GM19328 (cell line): Measurements from ENCODE around the gene FOS.

Experiments
- ATAC-seq: cut with Tn5 transposase; IDR thresholded peaks from one replicate; pipeline ENCODE4 v1.9.1; 2021; ENCODE audit warnings: mild to moderate bottlenecking, moderate library complexity; ENCODE audit not compliant: unreplicated experiment

The FOS gene

DNA sequence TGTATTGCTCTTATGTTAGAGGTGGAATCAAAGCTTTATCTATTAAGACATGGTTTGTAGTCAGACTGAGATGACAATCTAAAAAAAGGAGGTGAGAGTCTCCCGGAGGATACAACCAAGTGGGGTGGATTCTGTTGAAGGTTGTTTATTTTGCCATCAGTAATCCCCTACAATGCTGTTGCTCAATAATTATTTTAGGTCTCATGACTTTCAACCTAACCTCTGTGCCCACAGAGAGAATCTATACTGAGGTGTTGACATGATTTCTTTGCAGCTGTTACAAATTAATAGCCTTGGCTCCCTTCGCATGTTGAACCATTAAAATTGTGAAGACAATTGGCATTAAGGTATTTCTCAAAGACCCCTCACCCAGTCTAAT is 28.7 kb upstream of the FOS start:
- ATAC-seq: no peak

DNA sequence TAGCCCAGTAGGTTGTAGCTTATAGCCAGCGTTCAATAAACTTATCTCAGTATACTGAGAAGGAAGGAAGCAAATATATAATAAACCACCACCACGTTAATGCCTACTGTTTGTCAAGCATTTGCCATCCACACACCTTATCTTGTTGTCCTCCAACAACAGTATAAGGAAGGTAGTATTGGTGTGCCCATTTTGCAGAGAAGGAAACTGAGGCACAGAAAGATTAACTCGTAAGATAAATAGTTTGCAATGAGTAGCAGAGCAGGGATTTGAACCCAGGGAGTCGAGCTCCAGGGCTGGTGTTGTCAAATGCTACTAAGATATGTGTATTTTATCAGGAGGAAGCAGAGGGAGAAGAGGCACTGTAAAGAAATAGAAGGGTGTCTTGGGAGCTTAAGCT is 27.8 kb upstream of the FOS start:
- ATAC-seq: no peak

DNA sequence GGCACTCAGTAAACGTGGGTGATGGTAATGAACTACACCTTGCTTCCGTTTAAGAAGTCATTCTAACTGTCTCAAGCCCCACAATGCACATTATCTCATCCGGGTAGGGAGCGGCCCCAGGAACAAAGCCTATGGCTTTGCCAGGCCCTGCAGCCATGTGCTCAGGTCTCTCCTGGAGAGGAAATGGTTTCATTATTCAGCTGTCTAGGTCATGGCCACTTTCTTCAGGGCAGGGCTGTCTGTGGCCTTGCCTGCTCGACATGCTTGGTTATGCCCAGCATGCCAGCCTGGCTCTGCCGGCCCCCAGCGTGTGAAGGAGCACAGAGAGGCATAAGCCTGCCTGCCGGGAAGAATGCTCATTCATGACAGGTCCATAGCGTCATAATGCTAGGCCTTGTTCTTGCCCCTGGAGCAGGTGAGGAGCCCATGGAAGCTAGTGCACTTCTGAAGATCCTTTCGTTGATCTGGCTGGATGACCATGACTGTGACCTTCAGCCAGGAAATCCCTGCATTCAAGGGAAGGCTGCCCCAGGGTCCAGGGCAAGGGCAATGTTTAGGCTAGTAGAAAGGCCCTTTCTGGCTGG is 26.3 kb upstream of the FOS start:
- no peak for ATAC-seq

- ATAC-seq: no peak
Measured at GRCh38 chr14:75254381-75254822, 24.2 kb upstream of the FOS start.

DNA sequence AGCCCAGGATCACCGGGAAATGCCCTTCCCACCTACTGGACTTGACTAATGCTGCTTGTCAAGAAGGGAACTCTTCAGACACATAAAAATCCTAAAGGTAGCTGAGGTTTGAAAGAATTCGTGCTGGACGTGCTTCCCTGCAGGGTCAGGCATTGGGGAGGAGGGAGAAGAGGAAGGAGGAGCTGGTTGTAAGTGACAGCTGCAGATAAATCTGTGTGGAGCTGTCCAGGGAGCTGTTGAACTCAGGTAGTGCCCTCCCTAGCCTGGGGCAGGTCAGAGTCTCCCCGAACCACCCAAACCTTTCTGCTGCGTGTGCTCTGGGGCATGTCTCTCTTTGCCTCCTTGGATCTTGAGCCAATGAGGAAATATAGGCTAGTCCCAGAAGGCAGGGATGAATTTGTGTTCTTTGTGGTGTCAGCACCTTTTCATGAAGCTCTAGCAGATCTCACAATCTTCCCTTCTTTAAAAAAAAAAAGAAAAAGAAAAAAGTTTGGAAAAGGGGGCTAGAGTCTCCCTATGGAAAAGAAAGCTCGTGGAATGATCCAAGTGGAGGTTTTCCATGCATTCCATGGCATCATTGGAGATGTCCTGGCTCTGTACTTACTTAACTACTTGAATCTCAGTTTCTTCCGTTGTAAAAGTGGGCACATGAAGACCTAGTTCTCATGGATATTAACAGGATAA is 23.6 kb upstream of the FOS start:
- ATAC-seq: no peak

DNA sequence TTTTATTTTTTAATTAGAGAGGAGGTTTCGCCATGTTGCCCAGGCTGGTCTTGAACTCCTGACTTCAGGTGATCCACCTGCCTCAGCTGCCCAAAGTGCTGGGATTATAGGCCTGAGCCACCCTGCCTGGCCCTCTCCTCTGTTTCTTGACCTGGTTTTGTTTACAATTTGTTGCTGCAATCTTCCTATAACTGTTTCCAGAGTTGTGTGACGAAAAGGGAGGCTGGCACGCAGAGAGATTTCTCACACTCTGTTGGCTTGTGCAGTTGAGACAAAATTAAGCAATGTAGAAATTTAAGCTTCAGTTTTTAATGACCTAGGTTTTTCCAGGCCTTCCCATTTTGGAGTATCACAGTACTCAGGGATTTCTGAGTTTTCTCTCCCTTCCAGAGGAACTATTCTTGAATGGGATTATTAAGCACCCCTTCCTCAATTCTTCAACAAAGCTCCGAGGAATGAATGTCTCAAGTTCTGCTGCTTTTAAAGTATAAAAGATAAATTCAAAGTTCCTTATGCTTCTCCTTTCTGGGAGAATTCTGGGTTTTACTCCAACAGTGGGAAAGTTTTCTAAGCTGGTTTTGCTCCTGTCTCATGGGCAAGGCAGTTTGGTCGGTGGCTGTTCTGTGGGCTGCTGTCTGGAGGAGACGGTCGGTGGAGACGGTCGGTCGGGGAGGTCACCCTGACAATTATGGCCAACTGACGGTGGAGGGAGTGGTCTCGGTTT is 20.4 kb upstream of the FOS start:
- ATAC-seq: no peak

GRCh38 chr14:75258803-75259509 is 19.7 kb upstream of the FOS start:
- peak; percentile 97 for ATAC-seq

GRCh38 chr14:75259510-75259855 is 19.1 kb upstream of the FOS start:
- no peak for ATAC-seq

DNA sequence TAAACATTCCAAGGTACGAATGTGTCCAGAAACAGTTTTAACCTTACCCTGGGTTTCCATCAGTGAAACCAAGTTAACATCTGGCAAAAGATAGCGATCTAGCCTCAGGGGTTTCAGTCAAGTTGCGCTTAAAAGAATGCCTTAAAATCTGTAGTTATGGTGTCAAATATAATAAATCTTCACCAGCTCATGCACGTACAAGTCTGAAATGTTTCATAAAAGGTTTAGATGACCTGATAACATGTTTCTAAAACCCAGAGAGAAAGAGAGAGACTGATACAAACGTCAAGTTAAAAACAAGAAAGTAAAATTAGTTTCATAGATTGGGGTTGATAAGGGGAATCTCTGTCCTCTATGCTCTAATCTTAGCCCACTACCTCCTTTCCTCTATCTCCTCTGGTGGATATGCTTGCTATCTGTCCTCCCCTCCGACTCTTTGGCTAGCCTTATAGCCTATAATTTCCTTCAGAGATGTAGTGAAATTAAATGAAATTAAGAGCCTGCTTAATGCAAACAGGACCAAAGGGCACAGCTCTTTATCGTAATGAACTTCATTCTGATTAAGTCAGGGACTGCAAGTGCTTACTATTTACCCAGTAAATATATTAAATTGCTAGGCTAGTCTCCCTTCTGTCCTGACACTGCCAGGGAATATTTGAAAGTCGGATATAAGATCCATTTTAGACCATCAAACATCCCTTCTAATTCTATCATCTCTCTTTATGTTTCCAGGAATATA is 18.4 kb upstream of the FOS start:
- ATAC-seq: no peak

GRCh38 chr14:75261820-75262219 is 16.8 kb upstream of the FOS start:
- ATAC-seq: no peak

GRCh38 chr14:75262641-75263040 is 16.0 kb upstream of the FOS start:
- ATAC-seq: no peak

- no peak for ATAC-seq
Measured at GRCh38 chr14:75264036-75264435, 14.6 kb upstream of the FOS start.

DNA sequence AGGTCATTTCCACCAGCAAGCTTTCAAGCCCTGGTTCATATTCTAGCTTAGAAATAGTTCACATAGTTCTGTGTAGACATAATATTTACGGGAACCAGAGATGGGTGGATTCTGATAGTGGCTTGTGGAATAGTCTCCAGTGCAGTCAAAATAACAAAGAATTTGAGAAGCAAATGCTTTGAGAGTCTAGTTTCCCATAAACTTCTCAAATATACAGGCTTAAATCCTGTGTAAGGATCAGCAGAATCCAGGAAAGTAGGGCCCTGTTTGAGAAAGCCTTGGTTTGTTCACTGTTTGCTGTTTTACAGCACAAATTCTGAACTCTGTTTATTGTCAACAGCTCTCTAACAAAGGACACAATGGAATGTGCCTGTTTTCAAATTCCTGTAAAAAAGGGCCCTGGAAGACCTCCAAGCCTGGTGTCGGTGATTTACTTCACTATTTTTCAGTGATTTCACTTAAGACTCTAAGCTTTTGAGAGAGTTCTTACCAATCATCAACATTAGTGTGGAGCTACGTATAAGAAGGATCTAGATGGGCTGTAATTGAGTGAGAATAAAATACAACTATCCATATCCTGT is 11.4 kb upstream of the FOS start:
- no peak for ATAC-seq

GRCh38 chr14:75268633-75269550 is 9.7 kb upstream of the FOS start:
- no peak for ATAC-seq

GRCh38 chr14:75271514-75271913 is 7.1 kb upstream of the FOS start:
- ATAC-seq: no peak

GRCh38 chr14:75273272-75274049 is 5.2 kb upstream of the FOS start:
- no peak for ATAC-seq

DNA sequence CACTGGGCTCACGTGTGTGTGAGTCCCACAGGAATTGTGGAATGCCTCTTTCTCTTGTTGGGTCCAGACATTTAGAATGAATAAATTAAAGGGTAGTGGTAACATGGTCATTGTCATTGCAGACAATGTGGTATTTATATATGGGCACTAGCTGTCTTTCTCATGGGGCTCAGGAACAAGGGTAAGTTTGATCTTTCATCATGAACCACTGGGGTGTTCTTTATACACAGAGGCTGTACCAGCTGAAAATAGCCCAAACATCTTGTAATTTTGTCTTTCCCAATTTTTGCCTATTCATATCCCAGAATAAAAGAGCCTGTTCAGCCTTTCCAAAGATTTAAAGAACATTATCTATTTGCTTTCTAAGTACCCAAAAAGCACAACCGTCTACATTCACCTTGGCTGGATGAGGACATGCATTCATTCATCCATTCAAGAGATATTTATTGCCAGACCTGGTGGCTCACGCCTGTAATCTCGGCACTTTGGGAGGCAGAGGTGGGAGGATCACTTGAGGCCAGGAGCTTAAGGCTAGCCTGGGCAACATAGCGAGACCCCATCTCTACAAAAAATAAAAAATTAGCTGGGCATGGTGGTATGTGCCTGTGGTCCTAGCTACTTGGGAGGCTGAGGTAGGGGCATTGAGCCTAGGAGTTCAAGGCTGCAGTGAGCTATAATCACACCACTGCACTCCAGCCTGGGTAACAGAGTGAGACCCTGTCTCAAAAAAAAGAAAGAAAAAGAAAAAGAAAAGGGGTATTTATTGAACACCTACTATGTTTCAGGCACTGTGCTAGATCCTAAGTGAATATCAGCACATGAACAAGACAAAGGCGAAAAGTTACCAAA is 4.4 kb upstream of the FOS start:
- ATAC-seq: no peak
